K562 (cell line): ENCODE data around the gene FAM186B. TPM values are rescaled to one million over a fixed set of nuclear protein-coding genes. Genes with fewer than 3 reads are reported as not detected.
A peak's percentile ranks its signal among the peaks of the same experiment; 100 is the strongest.

Source experiments
- ATF1 ChIP-seq, 2 experiments: fragments of 450-650 bp in 1 of 2; IDR thresholded peaks; 2 replicates each; pipeline ENCODE4 v1.6.1; 2016; ENCODE audit warnings: missing compliant biosample characterization in 1 of 2, missing genetic modification characterization in 1 of 2
- CBFA2T3 ChIP-seq: fragments of 450-650 bp; IDR thresholded peaks from 2 replicates; pipeline ENCODE4 v1.6.1; 2017
- CSDE1 ChIP-seq, 2 experiments: fragments of 450-650 bp; IDR thresholded peaks; 2 replicates each; pipeline ENCODE4 v1.6.1; 2016; ENCODE audit warnings: mild to moderate bottlenecking in 1 of 2
- EP300 ChIP-seq: IDR thresholded peaks from 2 replicates; pipeline ENCODE4 v1.6.1; 2012; ENCODE audit warnings: low read length, improper control_type of control experiment
- HMG20B ChIP-seq: fragments of 250-450 bp; sonication (Bioruptor Pico); IDR thresholded peaks from 2 replicates; pipeline ENCODE4 v1.5.0; 2021; ENCODE audit warnings: mild to moderate bottlenecking
- HMGN3 ChIP-seq: IDR thresholded peaks from 2 replicates; pipeline ENCODE4 v1.6.1; 2011; ENCODE audit warnings: borderline replicate concordance, low read depth, mild to moderate bottlenecking, mixed read lengths, low read length; ENCODE audit not compliant: insufficient read length; ENCODE audit errors: extremely low read depth
- KLF6 ChIP-seq: fragments of 250-450 bp; sonication (Bioruptor Pico); IDR thresholded peaks from 2 replicates; pipeline ENCODE4 v1.4.0; 2020; ENCODE audit warnings: mild to moderate bottlenecking, moderate library complexity, borderline replicate concordance
- MAFF ChIP-seq: IDR thresholded peaks from 2 replicates; pipeline ENCODE4 v1.6.1; 2012; ENCODE audit warnings: low read length, improper control_type of control experiment
- MCM7 ChIP-seq, 2 experiments: fragments of 450-650 bp; IDR thresholded peaks; 2 replicates each; pipeline ENCODE4 v1.6.1; 2016 to 2018
- MYC ChIP-seq, 2 experiments: fragments of 250-450 bp in 1 of 2; sonication (Bioruptor Pico) in 1 of 2; IDR thresholded peaks; 2 replicates each; pipeline versions ENCODE4 v1.5.1 to v1.6.1; 2012 to 2021; ENCODE audit warnings: low read depth in 2 of 2, borderline replicate concordance in 1 of 2, improper control_type of control experiment in 1 of 2, low read length in 1 of 2, mild to moderate bottlenecking in 1 of 2, moderate library complexity in 1 of 2
- NCOA6 ChIP-seq: fragments of 450-650 bp; IDR thresholded peaks from 2 replicates; pipeline ENCODE4 v1.6.1; 2017; ENCODE audit warnings: mild to moderate bottlenecking
- NEUROD1 ChIP-seq: fragments of 150-350 bp; IDR thresholded peaks from 2 replicates; pipeline ENCODE4 v1.6.1; 2014; ENCODE audit warnings: borderline replicate concordance, low read length, low read depth; ENCODE audit not compliant: partially characterized antibody
- NR2C1 ChIP-seq, 2 experiments: fragments of 450-650 bp; IDR thresholded peaks; 2 replicates each; pipeline ENCODE4 v1.6.1; 2017; ENCODE audit warnings: mild to moderate bottlenecking in 2 of 2, antibody characterized with exemption in 1 of 2, inconsistent platforms in 1 of 2, missing compliant biosample characterization in 1 of 2, missing genetic modification characterization in 1 of 2
- NR3C1 ChIP-seq: sonication (generic); formaldehyde crosslinking; IDR thresholded peaks from 2 replicates; pipeline ENCODE4 v1.8.1; 2022; ENCODE audit warnings: missing genetic modification reagents
- NR4A1 ChIP-seq, 2 experiments: fragments of 250-450 bp in 1 of 2; fragments of 450-650 bp in 1 of 2; sonication (Bioruptor Pico) in 1 of 2; IDR thresholded peaks; 2 replicates each; pipeline versions ENCODE4 v1.4.0 to v1.6.1; 2016 to 2020; ENCODE audit warnings: mild to moderate bottlenecking in 2 of 2, missing compliant biosample characterization in 1 of 2, missing genetic modification characterization in 1 of 2, moderate library complexity in 1 of 2
- RBM39 ChIP-seq: fragments of 200-400 bp; formaldehyde crosslinking; optimal IDR thresholded peaks from 2 replicates; pipeline ENCODE3; 2018; ENCODE audit warnings: low read depth, low read length
- RFX1 ChIP-seq: fragments of 450-650 bp; IDR thresholded peaks from 2 replicates; pipeline ENCODE4 v1.6.1; 2016; ENCODE audit warnings: mild to moderate bottlenecking, moderate library complexity
- ZNF75A ChIP-seq: fragments of 450-650 bp; formaldehyde crosslinking; IDR thresholded peaks from 2 replicates; pipeline ENCODE4 v1.4.0; 2020; ENCODE audit warnings: mild to moderate bottlenecking
- polyA plus RNA-seq, 8 experiments: library from polyadenylated mRNA; depleted of rRNA in 4 of 8; stranded (reverse) in 5 of 8; unstranded in 3 of 8; fragments of >200 nt; fragmentation: Nextera tagmentation in 2 of 8; fragmentation: Illumina TruSeq in 1 of 8; extraction: Ambion mirVana in 2 of 8; extraction: Trizol in 1 of 8; gene quantifications; 2 replicates each; pipeline versions ENCODE4 v1.2.1 to v1.2.3, GENCODE V29; 2011 to 2014; ENCODE audit warnings: inconsistent platforms in 1 of 8, missing spikeins in 1 of 8
- total RNA-seq, 7 experiments: library from RNA; depleted of rRNA in 6 of 7; stranded (reverse); fragments of >200 nt in 6 of 7; fragmentation: Illumina TruSeq in 2 of 7; extraction: Trizol in 2 of 7; gene quantifications; 2 replicates each; pipeline versions ENCODE4 v1.2.1 to v1.2.3, GENCODE V29; 2011 to 2021; ENCODE audit warnings: low replicate concordance in 1 of 7
- TF ChIP-seq, protein P1 (sequence below): fragments of 450-650 bp; IDR thresholded peaks from 2 replicates; pipeline ENCODE4 v1.6.1; 2016
- TF ChIP-seq, protein P2 (sequence below): fragments of 200-800 bp; sonication (Bioruptor generic); IDR thresholded peaks from 2 replicates; pipeline ENCODE4 v1.6.1; 2017; ENCODE audit warnings: missing genetic modification characterization, missing compliant biosample characterization

FAM186B gene
- total and polyA plus RNA-seq, 9 of the 15 experiments (the other 6 are each of a cell fraction or from before 2014, with no cell fraction given): 0.07 to 0.42 (median 0.15) TPM

DNA sequence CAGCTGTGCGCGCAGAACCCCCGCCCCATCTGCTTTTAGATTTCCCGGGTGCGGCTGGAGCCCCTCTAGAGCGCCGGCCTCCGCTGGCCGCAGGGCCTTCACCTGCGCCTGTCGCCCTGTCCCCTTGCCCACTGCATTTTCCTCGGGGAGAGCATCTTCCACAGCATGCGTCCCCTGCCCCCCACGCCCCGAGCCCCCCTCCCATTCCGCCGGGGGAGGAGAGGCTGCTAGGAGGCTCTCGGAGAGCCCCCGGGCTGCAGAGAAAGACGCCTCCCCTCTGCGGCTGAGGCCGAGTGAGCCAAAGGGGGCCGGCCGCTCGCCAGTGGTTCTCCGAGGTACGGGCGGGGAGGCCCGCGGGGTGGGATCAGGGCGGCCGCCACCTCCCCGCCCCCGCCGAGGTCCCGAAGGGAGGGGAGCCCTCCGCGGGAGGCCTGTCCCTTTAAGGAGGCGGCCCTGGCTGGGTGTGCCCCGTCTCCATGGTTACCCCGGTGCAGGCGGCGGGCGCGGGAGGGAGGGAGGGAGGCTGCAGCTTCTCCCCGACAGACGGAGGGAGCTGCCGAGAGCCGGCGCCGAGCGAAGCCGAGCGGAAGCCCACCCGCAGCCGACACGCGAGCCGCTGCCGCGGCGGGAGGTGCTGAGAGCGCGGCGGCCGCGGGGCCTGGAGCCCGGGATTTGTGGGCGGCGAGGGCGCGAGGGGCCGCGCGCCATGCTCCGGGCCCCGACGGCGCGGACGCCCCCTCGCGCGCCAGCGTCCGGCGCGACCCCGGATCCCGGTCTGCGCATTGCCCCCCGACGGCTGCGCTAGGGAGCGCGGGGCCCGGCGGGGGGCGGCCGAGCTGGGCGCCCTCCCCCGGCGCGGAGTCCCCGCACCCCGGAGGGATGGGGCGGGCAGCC is 66.7 kb downstream of the FAM186B start, which contains the start of gene KCNH3 (continued):
- TF ChIP-seq, protein P1, sequence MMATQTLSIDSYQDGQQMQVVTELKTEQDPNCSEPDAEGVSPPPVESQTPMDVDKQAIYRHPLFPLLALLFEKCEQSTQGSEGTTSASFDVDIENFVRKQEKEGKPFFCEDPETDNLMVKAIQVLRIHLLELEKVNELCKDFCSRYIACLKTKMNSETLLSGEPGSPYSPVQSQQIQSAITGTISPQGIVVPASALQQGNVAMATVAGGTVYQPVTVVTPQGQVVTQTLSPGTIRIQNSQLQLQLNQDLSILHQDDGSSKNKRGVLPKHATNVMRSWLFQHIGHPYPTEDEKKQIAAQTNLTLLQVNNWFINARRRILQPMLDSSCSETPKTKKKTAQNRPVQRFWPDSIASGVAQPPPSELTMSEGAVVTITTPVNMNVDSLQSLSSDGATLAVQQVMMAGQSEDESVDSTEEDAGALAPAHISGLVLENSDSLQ: no peak
- TF ChIP-seq CSDE1 (IDR thresholded peaks at IDR 0.05) (peak in 1 of 2 experiments; percentile 49; a peak in 1 of 4 replicates), RBM39 (no peak), CBFA2T3 (no peak), NEUROD1 (peak; percentile 62), KLF6 (CRISPR knock-in tag) (no peak), HMGN3 (peak; percentile 10), EP300 (no peak), HMG20B (CRISPR knock-in tag) (no peak), MAFF (no peak), MYC (IDR thresholded peaks at IDR 0.05; ENCODE audit: low read depth, low read length) (no peak), MYC (CRISPR knock-in tag; IDR thresholded peaks at IDR 0.05; ENCODE audit: borderline replicate concordance, low read depth) (no peak), ATF1 (CRISPR knock-in tag; IDR thresholded peaks at IDR 0.05) (no peak), ATF1 (tag; IDR thresholded peaks at IDR 0.05) (no peak), MCM7 (IDR thresholded peaks at IDR 0.05) (no peak), RFX1 (peak; percentile 91), NR3C1 (CRISPR knock-in tag) (no peak), NCOA6 (0 out of 2 replicates have a peak, but pooled peaks have one; percentile 38), NR2C1 (IDR thresholded peaks at IDR 0.05) (no peak), NR2C1 (tag; IDR thresholded peaks at IDR 0.05) (no peak), NR4A1 (CRISPR knock-in tag; IDR thresholded peaks at IDR 0.05) (no peak), NR4A1 (tag; IDR thresholded peaks at IDR 0.05) (no peak), ZNF75A (CRISPR knock-in tag) (no peak)
- TF ChIP-seq, protein P2, sequence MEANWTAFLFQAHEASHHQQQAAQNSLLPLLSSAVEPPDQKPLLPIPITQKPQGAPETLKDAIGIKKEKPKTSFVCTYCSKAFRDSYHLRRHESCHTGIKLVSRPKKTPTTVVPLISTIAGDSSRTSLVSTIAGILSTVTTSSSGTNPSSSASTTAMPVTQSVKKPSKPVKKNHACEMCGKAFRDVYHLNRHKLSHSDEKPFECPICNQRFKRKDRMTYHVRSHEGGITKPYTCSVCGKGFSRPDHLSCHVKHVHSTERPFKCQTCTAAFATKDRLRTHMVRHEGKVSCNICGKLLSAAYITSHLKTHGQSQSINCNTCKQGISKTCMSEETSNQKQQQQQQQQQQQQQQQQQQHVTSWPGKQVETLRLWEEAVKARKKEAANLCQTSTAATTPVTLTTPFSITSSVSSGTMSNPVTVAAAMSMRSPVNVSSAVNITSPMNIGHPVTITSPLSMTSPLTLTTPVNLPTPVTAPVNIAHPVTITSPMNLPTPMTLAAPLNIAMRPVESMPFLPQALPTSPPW (CRISPR knock-in tag): peak; percentile 74
